ENCODE results near the gene CLNK.
"Not testable (repeated sequence)": the region's sequence is repeated elsewhere in the genome, so short reads cannot be mapped to it uniquely, and the experiment has no call there.

CLNK gene

GRCh38 chr4:10606483-10607155 is 77.9 kb downstream of the CLNK start:
- no peak for DNase-seq

GRCh38 chr4:10605746-10606482 is 78.7 kb downstream of the CLNK start:
- DNase-seq, result no peak

- DNase-seq, result no peak
Observed at GRCh38 chr4:10605031-10605430, 79.5 kb downstream of the CLNK start.

DNA sequence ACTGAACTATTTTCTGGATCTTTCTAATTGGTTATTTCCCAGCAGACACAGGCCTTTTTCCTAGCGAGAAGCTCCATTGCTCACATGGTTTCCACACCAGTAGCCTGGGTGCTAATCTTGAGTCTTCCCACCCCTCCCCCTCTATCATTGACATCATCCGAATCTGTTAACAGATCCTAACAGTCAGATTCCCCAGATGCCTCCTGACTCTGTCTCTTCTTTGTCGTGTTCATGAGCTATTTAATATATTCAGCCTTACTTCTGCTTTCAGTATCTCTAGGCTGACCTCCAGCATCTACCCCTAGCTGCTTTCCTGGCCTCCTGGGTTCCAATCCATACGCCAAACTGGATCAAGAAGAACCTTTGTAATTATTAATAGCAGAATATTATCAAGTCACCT is 85.0 kb downstream of the CLNK start:
- no peak for DNase-seq

- no peak for DNase-seq
Observed at GRCh38 chr4:10598829-10599228, 85.7 kb downstream of the CLNK start.

DNA sequence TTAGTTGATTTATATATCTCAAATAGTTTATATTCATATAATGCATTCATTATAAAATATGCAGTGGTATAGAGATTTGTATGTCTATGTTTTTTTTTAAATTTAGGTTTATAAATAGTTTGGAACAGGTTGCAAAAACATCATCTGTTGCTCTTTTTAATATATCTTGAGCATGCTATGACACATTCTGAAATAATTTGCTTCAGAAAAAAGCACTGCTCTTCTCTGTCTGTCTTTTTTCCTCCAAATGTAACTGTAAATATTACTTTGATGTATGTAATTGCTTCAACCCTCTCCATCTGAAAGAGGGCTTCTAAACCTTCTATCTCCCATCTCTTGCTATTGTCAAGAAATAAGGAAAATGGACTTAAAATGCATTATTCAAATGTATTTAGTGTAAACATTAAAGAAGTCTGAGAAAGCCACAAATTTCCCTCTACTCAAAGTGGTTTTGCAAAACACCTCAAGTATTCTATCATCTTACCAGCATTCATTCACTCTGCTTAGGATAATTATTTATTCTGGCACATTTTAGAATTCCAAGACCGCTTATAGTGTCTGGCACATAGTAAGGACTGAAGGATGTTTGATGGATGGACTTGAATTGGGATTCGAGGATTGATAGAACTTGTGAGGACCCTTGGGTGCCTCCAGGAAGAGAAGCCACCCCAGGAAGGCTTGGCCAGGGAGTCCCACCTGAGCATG is 87.8 kb downstream of the CLNK start:
- no peak for DNase-seq

DNA sequence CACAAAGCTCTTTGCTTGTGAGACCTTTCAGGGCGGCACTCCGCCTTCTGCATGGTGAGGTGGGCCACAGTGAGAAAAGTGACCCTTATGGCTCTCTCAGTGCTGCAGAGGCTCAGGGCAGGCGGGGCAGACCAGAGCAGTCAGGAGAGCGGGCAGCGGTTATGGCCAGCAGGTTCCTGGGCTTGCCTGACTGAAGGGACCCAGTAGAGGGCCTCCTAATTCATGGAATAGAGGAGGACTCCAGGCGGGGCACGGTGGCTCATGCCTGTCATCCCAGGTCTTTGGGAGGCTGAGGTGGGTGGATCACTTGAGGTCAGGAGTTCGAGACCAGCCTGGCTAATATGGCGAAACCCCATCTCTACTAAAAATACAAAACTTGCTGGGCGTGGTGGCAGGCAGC is 91.4 kb downstream of the CLNK start:
- no peak for DNase-seq

DNA sequence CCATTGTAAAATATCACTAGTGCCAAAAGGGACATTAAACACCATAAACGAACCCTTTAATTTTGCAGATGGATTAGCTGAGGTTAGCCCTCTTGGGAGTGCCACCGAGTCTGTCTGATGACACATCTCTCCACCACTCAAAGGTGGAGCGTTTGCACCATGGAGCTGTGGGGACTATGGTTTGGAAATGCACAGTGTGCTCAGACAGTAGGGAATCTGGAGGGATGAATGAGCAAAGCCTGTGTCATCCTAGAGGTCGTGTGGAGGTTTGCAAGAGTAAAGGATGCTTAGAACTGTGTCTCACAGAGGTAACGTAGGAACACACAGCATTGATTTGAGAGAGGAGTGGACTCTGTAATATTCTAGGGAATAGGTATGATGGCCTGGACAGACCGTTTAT is 93.7 kb downstream of the CLNK start:
- no peak for DNase-seq

DNA sequence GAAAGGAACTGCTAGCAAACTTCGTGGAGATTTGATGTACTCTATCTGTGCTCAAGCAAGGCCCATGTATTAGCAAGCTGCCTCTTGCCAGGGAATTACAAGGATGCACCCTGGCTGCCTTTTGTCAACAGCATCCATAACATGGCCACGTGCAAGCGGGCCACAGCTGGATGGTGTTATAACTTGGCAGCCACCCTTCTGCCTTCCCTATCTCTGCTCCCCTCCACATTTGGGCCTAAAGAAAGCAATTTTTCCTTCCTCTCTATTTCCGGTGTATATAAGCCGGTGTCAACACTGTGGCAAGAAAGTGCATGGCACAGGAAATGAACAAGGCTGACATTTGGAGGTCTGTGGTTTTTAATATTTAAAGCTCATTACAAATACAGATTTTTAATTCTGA is 94.8 kb downstream of the CLNK start:
- no peak for DNase-seq

DNA sequence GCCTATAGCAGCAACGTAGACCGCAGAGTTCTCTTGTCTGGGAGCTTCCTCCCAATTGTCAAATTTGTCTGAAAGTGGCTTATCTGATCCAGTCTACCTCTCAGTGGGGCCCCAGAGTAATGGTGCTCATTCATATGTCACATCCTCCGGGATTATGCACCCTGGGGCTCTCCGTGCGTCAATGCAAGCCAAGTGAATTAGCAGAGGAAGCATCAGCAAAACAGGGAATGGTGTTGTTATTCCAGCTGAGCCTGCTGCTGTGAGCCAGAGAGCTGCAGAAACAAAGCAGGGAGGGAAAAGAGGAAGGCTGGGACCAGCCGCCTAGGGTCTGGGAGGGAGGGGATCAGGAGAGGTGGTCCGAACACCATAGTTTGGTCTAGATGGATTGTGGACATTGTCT is 95.2 kb downstream of the CLNK start:
- DNase-seq, result no peak

- no peak for DNase-seq
Observed at GRCh38 chr4:10587697-10588096, 96.9 kb downstream of the CLNK start.

GRCh38 chr4:10587296-10587695 is 97.3 kb downstream of the CLNK start:
- DNase-seq, result no peak

DNA sequence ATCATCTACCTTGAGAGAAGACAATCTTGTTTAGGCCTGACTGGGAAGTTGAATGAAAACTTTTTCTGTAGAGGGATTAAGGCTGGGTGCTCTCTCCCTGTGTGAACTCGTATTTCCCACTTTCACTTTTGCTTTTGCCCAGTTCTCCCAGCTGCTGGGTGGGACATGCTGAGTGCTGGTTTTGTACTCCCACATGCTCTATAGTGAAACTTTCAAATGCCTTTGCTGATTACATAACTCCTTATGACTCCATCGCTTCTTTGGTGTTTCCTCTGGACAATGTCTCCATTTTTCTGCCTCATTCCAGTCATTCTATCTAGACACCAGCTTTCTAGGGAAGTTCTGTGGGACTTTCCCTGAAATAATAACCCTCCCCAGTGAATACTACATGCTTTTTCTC is 100.5 kb downstream of the CLNK start:
- no peak for DNase-seq

DNA sequence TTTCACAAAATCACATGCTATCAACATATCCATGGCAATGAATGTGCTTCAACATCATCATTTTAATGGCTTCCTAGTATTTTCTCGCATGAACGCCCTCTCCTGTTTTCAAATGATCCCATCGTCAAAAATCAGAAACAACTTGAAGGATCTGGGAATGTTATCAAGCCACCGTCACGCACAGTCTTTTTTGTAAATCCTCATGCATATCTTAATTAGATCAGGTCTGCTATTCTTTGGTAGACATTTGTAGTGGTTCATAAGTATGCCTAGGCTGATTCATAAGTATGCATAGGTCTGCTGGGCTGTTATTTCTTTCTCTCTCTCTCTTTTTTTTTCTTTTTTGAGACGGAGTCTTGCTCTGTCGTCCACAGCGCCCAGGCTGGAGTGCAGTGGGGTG is 101.6 kb downstream of the CLNK start:
- DNase-seq, result no peak

DNA sequence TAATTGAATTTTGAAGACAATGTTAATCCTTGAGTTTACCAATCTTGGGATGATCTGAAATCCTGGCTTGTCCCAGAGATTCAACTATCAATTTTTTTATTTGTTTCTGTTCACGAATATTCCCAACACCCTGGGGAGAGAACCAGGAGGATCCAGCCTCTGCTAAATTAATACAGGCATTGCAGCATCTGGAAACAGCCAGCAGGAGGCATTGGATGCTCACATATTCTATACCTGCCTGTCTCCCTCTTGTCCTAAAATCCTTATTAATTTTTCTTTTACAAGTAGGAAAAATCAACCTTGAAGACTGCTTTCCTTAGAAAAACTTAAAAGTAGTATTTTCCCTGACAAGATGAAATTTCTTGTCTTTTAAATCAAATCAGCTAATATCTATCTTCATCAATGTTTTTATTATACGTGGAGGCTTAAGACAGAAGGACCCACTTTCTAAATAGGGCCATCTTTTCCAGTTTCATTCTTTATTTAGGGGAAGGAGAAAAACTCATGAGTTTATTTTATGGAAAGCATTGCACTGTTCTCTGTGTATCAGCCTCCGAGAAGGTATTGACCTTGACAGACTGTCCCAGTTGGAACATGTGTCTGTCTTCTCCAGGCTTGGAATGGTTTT is 102.4 kb downstream of the CLNK start:
- DNase-seq, result no peak

DNA sequence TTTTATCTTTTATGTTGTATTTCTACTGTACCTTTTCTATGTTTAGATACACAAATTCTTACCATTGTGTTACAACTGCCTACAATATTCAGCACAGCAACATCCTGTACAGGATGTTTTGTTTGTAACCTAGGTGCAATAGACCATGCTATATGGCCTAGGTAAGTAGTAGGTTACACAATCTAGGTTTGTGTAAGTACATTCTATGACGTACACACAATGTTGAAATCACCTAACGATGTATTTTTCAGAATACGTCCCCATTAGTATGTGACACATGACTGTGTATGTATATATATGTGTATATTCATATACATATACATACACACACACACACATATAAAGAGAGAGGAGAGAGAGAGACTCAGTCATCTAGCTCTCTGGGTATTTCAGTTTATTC is 103.5 kb downstream of the CLNK start:
- no peak for DNase-seq

DNA sequence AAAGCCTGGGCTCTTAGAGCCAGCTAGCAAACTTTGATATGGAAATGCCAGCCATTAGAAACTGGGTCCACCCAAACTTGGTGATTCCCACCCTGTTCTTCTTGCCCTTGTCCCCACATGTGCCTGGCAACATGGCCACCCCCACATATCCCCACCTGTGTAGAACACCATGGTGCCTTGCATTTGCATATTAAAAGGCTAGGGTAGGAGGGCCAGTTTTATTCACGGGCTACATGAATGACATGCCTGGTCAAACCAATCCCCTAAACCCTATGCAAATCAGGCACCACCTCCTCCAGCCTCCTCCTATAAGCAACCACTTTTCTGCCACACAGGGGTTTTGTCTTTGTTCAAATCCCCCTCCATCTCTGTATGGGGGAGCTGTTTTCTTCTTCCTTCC is 104.9 kb downstream of the CLNK start:
- DNase-seq, result no peak

GRCh38 chr4:10577508-10578426 is 106.8 kb downstream of the CLNK start:
- no peak for DNase-seq

- DNase-seq, result no peak
Observed at GRCh38 chr4:10577018-10577417, 107.5 kb downstream of the CLNK start.

- DNase-seq, result no peak
Observed at GRCh38 chr4:10576236-10576635, 108.3 kb downstream of the CLNK start.

DNA sequence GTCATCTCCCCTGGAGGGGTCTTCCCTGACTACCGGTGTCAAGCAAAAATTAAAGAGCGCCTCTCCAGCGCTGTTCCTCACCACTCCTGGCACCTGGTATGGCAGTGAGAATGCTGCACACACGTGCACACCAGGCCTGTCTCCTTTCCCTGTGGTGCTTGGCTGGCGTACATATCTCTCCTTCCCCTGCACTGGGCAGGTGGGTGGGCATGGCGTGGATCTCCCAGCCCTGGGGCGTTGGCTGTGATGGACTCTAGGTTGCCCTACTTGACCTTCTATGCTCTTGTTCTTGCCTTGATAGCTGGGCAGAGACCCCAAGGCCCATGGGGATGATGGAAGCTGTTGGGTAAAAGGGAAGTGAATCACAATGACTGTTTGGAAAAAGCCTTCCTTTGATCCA is 109.2 kb downstream of the CLNK start:
- no peak for DNase-seq

DNA sequence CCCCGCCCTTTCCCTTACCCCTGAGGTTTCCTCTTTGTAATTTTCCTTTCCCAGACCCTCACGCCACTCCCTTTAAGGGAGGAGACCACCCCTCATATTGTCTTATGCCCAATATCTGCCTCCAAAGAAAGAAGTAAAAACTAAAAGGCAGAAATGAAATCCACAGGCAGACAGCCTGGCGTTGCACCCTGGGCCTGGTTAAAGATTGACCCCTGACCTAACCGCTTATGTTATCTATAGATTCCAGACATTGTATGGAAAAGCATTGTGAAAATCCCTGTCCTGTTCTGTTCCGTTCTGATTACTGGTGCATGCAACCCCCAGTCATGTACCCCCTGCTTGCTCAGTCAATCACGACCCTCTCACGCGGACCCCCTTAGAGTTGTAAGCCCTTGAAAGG is 110.0 kb downstream of the CLNK start:
- not testable (repeated sequence) for DNase-seq

DNA sequence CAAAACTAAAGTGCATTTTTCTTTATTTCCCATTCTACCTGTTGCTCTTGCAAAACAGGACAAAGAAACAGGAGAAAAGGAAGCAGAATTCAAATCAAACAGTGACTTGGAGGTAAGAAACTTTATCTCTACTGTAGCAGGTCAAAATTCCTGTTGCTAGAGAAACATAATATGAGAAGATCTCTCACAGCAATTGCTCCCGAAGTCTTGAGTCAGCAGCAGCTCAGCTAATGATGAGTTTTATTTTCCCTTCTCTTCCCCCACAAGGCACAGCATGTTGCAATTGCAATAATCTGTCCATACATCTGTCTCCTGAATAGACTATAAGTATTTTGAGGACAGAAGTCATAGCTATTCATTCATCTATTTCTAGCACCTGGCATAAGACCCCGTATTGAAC is 112.7 kb downstream of the CLNK start:
- no peak for DNase-seq
